PC-9 (cell line): ENCODE results near the gene LTBP4. TPM values are rescaled to one million over a fixed set of nuclear protein-coding genes. Genes with fewer than 3 reads are reported as not detected.

Experiments used
- BruUV-seq: library from RNA; stranded (reverse); fragments of 400-500 nt; replicated peaks from 2 replicates; lab custom pipeline; 2021; lab: Mats Ljungman, UMichigan
- CTCF ChIA-PET: fragments of 300-600 bp; sonication (Branson Sonifier 250); formaldehyde crosslinking; loops from one replicate; lab custom pipeline; 2022; ENCODE audit warnings: antibody characterized with exemption; lab: Charles Lee
- POLR2A ChIA-PET: fragments of 300-600 bp; sonication (Branson Sonifier 250); formaldehyde crosslinking; loops from one replicate; lab custom pipeline; 2022; ENCODE audit warnings: antibody characterized with exemption; ENCODE audit not compliant: unreplicated experiment; lab: Charles Lee
- DNase-seq, 2 experiments: peaks; one replicate each; pipeline versions ENCODE4 v3.0.0 to v3.0.0-alpha.2; 2015 to 2022; ENCODE audit warnings: mixed read lengths in 1 of 2
- H2AFZ ChIP-seq: fragments of 200-600 bp; sonication (generic); 2 replicates; pipeline ENCODE4 v1.8.1; 2017; ENCODE audit warnings: antibody characterized with exemption
- H3F3A ChIP-seq: fragments of 200-600 bp; sonication (generic); 2 replicates; pipeline ENCODE4 v1.8.1; 2017; ENCODE audit warnings: antibody characterized with exemption, mild to moderate bottlenecking, low read depth; ENCODE audit not compliant: insufficient read depth
- H3K27ac ChIP-seq: fragments of 200-600 bp; sonication (generic); 2 replicates; pipeline ENCODE4 v1.6.1; 2016; ENCODE audit warnings: mixed run types
- H3K27me3 ChIP-seq: fragments of 200-600 bp; sonication (generic); 2 replicates; pipeline ENCODE4 v1.6.1; 2016; ENCODE audit warnings: low read depth, mixed run types; ENCODE audit not compliant: insufficient read depth
- H3K36me3 ChIP-seq: fragments of 200-600 bp; sonication (generic); 2 replicates; pipeline ENCODE4 v1.6.1; 2016; ENCODE audit warnings: low read depth, mixed run types
- H3K4me1 ChIP-seq: fragments of 200-600 bp; sonication (generic); replicated peaks from 2 replicates; pipeline ENCODE4 v1.6.1; 2016; ENCODE audit warnings: mixed run types; ENCODE audit not compliant: insufficient read depth
- H3K4me2 ChIP-seq: fragments of 200-600 bp; sonication (generic); 2 replicates; pipeline ENCODE4 v1.6.1; 2017; ENCODE audit warnings: mixed run types
- H3K4me3 ChIP-seq: fragments of 200-600 bp; sonication (generic); 2 replicates; pipeline ENCODE4 v1.6.1; 2016; ENCODE audit warnings: mixed run types
- H3K79me2 ChIP-seq: fragments of 200-600 bp; sonication (generic); 2 replicates; pipeline ENCODE4 v1.6.1; 2017; ENCODE audit warnings: low read depth, mixed run types
- H3K9me2 ChIP-seq: fragments of 200-600 bp; sonication (generic); 2 replicates; pipeline ENCODE4 v1.8.1; 2017; ENCODE audit warnings: mild to moderate bottlenecking; ENCODE audit not compliant: insufficient read depth
- H3K9me3 ChIP-seq: fragments of 200-600 bp; sonication (generic); 2 replicates; pipeline ENCODE4 v1.8.1; 2016; ENCODE audit warnings: low read depth; ENCODE audit not compliant: insufficient read depth
- H4K20me1 ChIP-seq: fragments of 200-600 bp; sonication (generic); 2 replicates; pipeline ENCODE4 v1.8.1; 2017; ENCODE audit not compliant: insufficient read depth
- CTCF ChIP-seq: fragments of 200-600 bp; sonication (generic); conservative IDR thresholded peaks from 2 replicates; pipeline ENCODE4 v1.6.1; 2017; ENCODE audit warnings: mixed run types, antibody characterized with exemption, mild to moderate bottlenecking, moderate library complexity
- EZH2 ChIP-seq: fragments of 200-600 bp; sonication (generic); IDR thresholded peaks from 2 replicates; pipeline ENCODE4 v1.8.0; 2017; ENCODE audit warnings: antibody characterized with exemption, low read depth
- intact Hi-C: fragments of 100-400 bp; cut with micrococcal nuclease; formaldehyde crosslinking; loops from one replicate; pipeline ENCODE4 v1.10.0; 2022; ENCODE audit not compliant: unreplicated experiment
- total RNA-seq: library from RNA; stranded (reverse); gene quantifications from 2 replicates; pipeline ENCODE4 v1.2.3, GENCODE V29; 2021

The LTBP4 gene
- total RNA-seq, 1 experiment from 2014 or later = 163 TPM

- peaks cover 12% of the 10 kb centered on the region; the same call in 1 of the 2 replicates for H3F3A ChIP-seq
- no peaks in the 10 kb centered on the region for H3K9me3 ChIP-seq
- H3K79me2 ChIP-seq = no peaks in the 10 kb centered on the region
- H3K4me2 ChIP-seq = no peak overlapping the region
- no peak overlapping the region for H3K27ac ChIP-seq
- TF ChIP-seq EZH2 = no peak
- TF ChIP-seq CTCF = no peak
- intact Hi-C loops = no loop called here
- no peaks in the 10 kb centered on the region for H3K36me3 ChIP-seq
- POLR2A ChIA-PET = no interaction called here
- H4K20me1 ChIP-seq = no peaks in the 10 kb centered on the region
- CTCF ChIA-PET = interaction anchor here (0.7 kb wide), 1 partner anchor 34 kb away, joined by 3 read pairs; no protein-coding TSS in a partner anchor
- H3K9me2 ChIP-seq = no peaks in the 10 kb centered on the region
- no peak overlapping the region for H3K4me3 ChIP-seq
- H2AFZ ChIP-seq = no peak overlapping the region
- no peaks in the 10 kb centered on the region for H3K27me3 ChIP-seq
- H3K4me1 ChIP-seq = peaks cover 7% of the 10 kb centered on the region
- no TSS peak for BruUV-seq
- DNase-seq = no peak
These were observed 33.2 kb upstream of the LTBP4 start for GRCh38 chr19:40567750-40568494.

- H2AFZ ChIP-seq = peak overlapping the region; percentile 93
- H3K4me2 ChIP-seq = peak overlapping the region; percentile 94
- peak overlapping the region; percentile 68 for H3K27ac ChIP-seq
- peaks cover 15% of the 10 kb centered on the region; the same call in 1 of the 2 replicates for H3F3A ChIP-seq
- H3K36me3 ChIP-seq = no peaks in the 10 kb centered on the region
- peak; percentile 96 to 99 for DNase-seq
- ChIA-PET CTCF (interaction anchor here (0.6 to 1.2 kb wide), 5 partner anchors 21 to 430 kb away, joined by 3 to 7 read pairs (median 4); no protein-coding TSS in a partner anchor), POLR2A (interaction anchor here (0.5 to 0.6 kb wide), 4 partner anchors 14 to 106 kb away, joined by 3 to 7 read pairs (median 4); no protein-coding TSS in a partner anchor)
- no TSS peak for BruUV-seq
- no peak for TF ChIP-seq CTCF
- peaks cover 7% of the 10 kb centered on the region for H3K4me1 ChIP-seq
- intact Hi-C loops = loop anchor here (2.0 kb wide), 1 partner anchor 34 kb away; no protein-coding TSS in a partner anchor
- no peaks in the 10 kb centered on the region for H3K9me3 ChIP-seq
- H3K9me2 ChIP-seq = no peaks in the 10 kb centered on the region
- H3K79me2 ChIP-seq = no peaks in the 10 kb centered on the region
- no peaks in the 10 kb centered on the region for H3K27me3 ChIP-seq
- no peaks in the 10 kb centered on the region for H4K20me1 ChIP-seq
- peak overlapping the region; percentile 76 for H3K4me3 ChIP-seq
These were observed 30.7 kb upstream of the LTBP4 start for GRCh38 chr19:40570313-40571004.

GRCh38 chr19:40571005-40571318, 30.2 kb upstream of the LTBP4 start:
- no peak for DNase-seq
- Histone ChIP-seq H3K4me2 (peak overlapping the region; percentile 37; the same call in 1 of the 2 replicates), H3K79me2 (no peaks in the 10 kb centered on the region), H3K27me3 (no peaks in the 10 kb centered on the region), H3K27ac (no peak overlapping the region), H3K9me2 (no peaks in the 10 kb centered on the region), H3K4me1 (peaks cover 7% of the 10 kb centered on the region), H4K20me1 (no peaks in the 10 kb centered on the region), H3K36me3 (no peaks in the 10 kb centered on the region), H2AFZ (no peak overlapping the region), H3F3A (peaks cover 15% of the 10 kb centered on the region; the same call in 1 of the 2 replicates), H3K4me3 (no peak overlapping the region), H3K9me3 (no peaks in the 10 kb centered on the region)
- no TSS peak for BruUV-seq
- intact Hi-C loops = loop anchor here (2.0 kb wide), 1 partner anchor 34 kb away; no protein-coding TSS in a partner anchor
- ChIA-PET POLR2A (interaction anchor here (0.6 kb wide), 2 partner anchors 15 to 16 kb away, joined by 4 read pairs; no protein-coding TSS in a partner anchor), CTCF (interaction anchor here (0.9 to 1.2 kb wide), 2 partner anchors 22 to 107 kb away, joined by 4 read pairs; no protein-coding TSS in a partner anchor)
- TF ChIP-seq CTCF = no peak
- TF ChIP-seq EZH2 = no peak
